ENCODE data around the gene HNRNPAB. TPM values are rescaled to one million over a fixed set of nuclear protein-coding genes. Genes with fewer than 3 reads are reported as not detected.
"Not testable (repeated sequence)": the region's sequence is repeated elsewhere in the genome, so short reads cannot be mapped to it uniquely, and the experiment has no call there.

Gene HNRNPAB
- total RNA-seq, 1 donor from 2014 or later = 393 TPM

DNA sequence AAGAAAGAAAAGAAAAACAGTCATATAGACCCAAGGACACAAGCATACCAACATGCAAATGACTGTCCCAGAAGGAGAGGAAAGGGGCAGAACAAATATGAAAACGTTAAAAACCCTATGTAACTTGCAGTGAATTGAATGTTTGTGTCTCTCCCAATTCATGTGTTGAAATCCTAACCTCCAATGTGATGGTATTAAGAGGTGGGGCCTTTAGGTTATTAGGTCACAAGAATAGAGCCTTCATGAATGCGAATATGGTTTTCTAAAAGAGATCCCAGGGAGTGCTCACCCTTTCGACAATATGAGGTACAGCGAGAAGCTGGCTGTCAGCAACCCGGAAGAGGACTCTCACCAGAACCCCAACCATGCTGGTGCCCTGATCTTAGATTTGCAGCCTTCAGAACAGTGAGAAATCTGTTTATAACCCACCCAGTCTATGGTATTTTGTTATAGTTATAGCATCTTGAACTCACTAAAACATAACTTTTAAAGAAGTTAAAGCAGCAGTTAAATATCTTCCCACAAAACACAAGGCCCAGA is 14.0 kb downstream of the HNRNPAB start:
- H3K4me1 Mint-ChIP-seq (ENCODE audit: low read depth) = peaks cover 7% of the 10 kb centered on the region
- no peak overlapping the region for H3K27ac Mint-ChIP-seq
- no peak for DNase-seq (ENCODE audit: low spot score)
- intact Hi-C loops (cut with micrococcal nuclease) = no loop called here
- H3K9me3 Mint-ChIP-seq = no peaks in the 10 kb centered on the region
- H3K36me3 Mint-ChIP-seq (ENCODE audit: low read depth) = peaks cover 75% of the 10 kb centered on the region
- no peak overlapping the region for H3K4me3 Mint-ChIP-seq (ENCODE audit: low read depth)
- H3K27me3 Mint-ChIP-seq (ENCODE audit: low read depth) = no peaks in the 10 kb centered on the region

DNA sequence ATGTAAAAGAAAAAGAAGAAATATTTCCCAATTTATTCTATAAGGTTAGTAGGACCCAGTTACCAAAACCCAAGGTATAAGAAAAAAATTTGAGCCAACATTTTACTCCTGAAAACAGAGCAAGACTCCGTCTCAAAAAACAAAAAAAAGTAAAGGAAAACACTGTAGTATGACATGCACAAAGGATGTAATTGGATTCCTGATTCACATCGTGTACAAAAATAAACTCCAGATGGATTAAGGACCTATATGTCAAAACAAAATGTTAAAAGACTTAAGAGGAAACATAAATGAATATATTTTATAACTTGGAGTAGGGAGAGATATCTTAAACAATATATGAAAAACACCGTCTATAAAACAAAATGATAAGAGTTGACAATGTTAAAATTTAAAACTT is 14.5 kb downstream of the HNRNPAB start:
- Mint-ChIP-seq H3K4me1 (ENCODE audit: low read depth) (peaks cover 7% of the 10 kb centered on the region), H3K27me3 (ENCODE audit: low read depth) (no peaks in the 10 kb centered on the region), H3K9me3 (no peaks in the 10 kb centered on the region), H3K36me3 (ENCODE audit: low read depth) (peaks cover 73% of the 10 kb centered on the region), H3K27ac (no peak overlapping the region), H3K4me3 (ENCODE audit: low read depth) (no peak overlapping the region)
- intact Hi-C loops (cut with micrococcal nuclease) = no loop called here
- DNase-seq (ENCODE audit: low spot score) = no peak

DNA sequence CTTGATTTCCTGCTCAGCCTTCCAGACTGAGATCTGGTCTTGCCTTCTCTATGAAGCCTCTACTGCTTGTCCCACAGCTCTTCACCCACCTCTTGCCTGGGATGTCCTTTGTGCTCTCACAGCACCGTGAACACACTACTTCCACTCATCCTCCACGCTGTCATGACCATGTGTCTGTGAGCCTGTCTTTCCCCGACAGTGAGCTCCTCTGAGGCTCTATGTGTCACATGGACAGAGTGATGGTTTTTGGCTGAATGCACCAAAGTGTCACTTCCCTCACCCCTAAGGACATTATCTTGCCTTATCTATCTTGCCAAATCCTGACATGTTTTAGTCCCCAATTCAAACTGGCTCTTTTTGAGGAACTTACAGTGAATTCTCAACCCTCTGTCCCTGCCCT is 16.9 kb downstream of the HNRNPAB start:
- H3K27ac Mint-ChIP-seq = peak overlapping the region; percentile 53
- no peaks in the 10 kb centered on the region for H3K9me3 Mint-ChIP-seq
- DNase-seq (ENCODE audit: low spot score) = no peak
- no peaks in the 10 kb centered on the region for H3K27me3 Mint-ChIP-seq (ENCODE audit: low read depth)
- no peak overlapping the region for H3K4me3 Mint-ChIP-seq (ENCODE audit: low read depth)
- H3K36me3 Mint-ChIP-seq (ENCODE audit: low read depth) = peaks cover 63% of the 10 kb centered on the region
- peaks cover 8% of the 10 kb centered on the region for H3K4me1 Mint-ChIP-seq (ENCODE audit: low read depth)
- intact Hi-C loops (cut with micrococcal nuclease) = no loop called here

DNA sequence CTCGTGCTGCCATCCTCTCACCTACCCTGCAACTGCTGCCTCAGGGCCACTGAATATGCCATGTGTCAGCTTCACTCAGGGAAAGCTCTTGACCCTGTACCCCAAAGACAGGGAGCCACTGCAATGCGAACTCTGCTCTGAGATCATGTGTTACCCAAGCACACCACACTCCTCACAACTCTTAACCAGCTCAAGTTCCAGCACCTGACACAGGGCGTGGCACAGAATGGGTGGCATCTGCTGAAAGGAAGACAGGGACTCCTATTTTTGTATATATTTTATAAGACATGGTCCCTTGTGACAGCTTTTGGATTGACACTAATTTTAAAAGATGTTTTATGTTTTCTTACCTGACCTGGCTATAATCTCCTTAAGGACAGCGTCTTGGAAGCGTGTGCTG is 17.5 kb downstream of the HNRNPAB start:
- H3K4me1 Mint-ChIP-seq (ENCODE audit: low read depth) = peaks cover 6% of the 10 kb centered on the region
- intact Hi-C loops (cut with micrococcal nuclease) = no loop called here
- H3K9me3 Mint-ChIP-seq = no peaks in the 10 kb centered on the region
- DNase-seq (ENCODE audit: low spot score) = no peak
- peak overlapping the region; percentile 53 for H3K27ac Mint-ChIP-seq
- H3K4me3 Mint-ChIP-seq (ENCODE audit: low read depth) = no peak overlapping the region
- peaks cover 63% of the 10 kb centered on the region for H3K36me3 Mint-ChIP-seq (ENCODE audit: low read depth)
- H3K27me3 Mint-ChIP-seq (ENCODE audit: low read depth) = no peaks in the 10 kb centered on the region

DNA sequence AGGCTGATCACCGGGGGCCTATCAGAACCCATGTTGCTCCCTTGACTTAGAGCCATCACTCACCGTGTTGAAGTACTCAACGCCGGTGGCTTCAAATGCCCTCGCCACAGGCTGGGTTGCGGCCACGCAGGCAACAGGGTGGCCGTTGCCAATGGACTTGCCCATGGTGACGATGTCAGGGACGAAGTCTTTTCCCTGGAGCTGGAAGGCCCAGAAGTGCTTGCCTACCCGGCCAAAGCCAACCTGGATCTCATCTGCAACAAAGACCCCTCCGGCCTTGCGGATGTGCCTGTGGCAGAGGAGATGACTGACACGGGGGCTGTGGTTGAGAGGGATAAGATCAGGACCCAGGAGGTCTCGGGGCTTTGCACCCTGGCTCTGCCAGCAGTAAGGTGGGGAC is 18.0 kb downstream of the HNRNPAB start:
- Mint-ChIP-seq H3K9me3 (no peaks in the 10 kb centered on the region), H3K27me3 (ENCODE audit: low read depth) (no peaks in the 10 kb centered on the region), H3K4me1 (ENCODE audit: low read depth) (peaks cover 6% of the 10 kb centered on the region), H3K4me3 (ENCODE audit: low read depth) (no peak overlapping the region), H3K36me3 (ENCODE audit: low read depth) (peaks cover 66% of the 10 kb centered on the region), H3K27ac (no peak overlapping the region)
- no peak for DNase-seq (ENCODE audit: low spot score)
- intact Hi-C loops (cut with micrococcal nuclease) = no loop called here

DNA sequence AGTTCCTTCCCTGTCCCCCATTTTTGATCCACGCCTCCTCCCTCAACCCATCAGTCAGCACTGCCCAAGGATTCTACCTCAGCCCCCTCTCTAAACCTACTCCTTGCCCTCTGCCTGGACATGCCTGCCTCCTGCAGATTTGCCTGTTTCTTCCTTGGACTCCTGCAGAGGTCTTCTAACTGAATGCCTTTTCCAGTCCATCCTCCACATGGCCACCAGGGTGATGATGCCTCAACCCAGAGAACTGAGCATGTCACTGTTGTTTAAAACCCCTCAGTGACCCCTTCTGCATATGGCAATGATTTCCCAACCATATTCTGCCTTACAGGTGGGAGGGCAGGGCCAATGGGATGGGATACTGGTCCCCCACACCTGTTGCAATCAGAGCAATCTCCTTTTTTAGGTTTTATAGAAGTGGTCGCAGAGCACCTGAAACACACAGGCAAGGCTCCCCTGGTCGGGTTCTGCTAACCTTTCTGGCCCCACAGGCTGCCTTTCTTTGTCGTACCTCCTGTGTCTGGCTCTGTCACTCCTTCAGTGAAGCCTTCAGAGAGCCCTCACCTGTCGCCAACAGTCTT is 19.0 kb downstream of the HNRNPAB start:
- no peak for DNase-seq (ENCODE audit: low spot score)
- Mint-ChIP-seq H3K36me3 (ENCODE audit: low read depth) (peaks cover 73% of the 10 kb centered on the region), H3K27ac (no peak overlapping the region), H3K27me3 (ENCODE audit: low read depth) (no peaks in the 10 kb centered on the region), H3K4me3 (ENCODE audit: low read depth) (no peak overlapping the region), H3K9me3 (no peaks in the 10 kb centered on the region), H3K4me1 (ENCODE audit: low read depth) (peaks cover 6% of the 10 kb centered on the region)
- intact Hi-C loops (cut with micrococcal nuclease) = no loop called here

DNA sequence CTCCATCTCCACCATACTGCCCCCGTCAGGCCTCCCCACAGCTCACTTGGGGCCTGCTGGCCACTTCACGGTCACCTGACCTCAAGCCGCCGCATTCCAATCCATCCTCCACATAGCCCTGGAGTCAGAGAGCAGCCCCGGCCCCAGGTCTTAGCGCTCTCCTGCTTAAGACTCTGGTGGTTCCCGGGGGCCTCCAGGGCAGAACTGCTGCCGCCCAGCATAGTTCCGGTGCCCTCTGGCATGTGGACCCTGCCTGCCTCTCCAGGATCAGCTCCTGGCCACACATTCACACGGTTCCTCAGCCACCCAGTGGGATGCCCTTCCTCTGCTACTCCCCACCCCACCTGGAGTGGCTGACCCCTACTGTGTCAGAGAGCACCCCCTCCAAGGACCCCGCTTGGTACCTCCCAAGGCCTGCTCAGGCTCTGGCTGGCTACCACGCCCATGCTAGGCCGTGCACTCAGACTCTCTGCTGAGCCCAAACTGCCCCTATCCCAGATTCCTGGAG is 19.5 kb downstream of the HNRNPAB start:
- no peak overlapping the region for H3K4me3 Mint-ChIP-seq (ENCODE audit: low read depth)
- peaks cover 6% of the 10 kb centered on the region for H3K4me1 Mint-ChIP-seq (ENCODE audit: low read depth)
- no peak overlapping the region for H3K27ac Mint-ChIP-seq
- H3K36me3 Mint-ChIP-seq (ENCODE audit: low read depth) = peaks cover 71% of the 10 kb centered on the region
- DNase-seq (ENCODE audit: low spot score) = no peak
- intact Hi-C loops (cut with micrococcal nuclease) = no loop called here
- H3K27me3 Mint-ChIP-seq (ENCODE audit: low read depth) = no peaks in the 10 kb centered on the region
- H3K9me3 Mint-ChIP-seq = no peaks in the 10 kb centered on the region

DNA sequence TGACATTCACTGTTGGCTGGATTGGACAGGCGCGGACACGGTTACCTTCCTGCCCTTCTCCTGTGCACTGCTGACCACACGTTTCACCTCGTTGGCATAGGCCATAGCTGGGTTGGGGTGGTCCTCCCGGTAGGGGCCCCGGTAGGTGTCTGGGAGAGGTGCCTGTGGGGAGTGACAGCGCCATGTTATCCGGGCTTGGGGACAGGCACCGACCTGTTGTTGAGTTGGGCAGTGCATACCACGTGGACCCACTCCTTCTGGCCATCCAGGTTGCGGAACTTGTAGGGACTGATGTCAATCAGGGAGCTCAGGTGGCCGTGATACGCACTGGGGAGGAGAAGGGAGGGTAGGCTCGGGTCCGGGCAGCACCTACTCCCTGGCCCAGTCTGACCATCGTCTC is 20.1 kb downstream of the HNRNPAB start:
- H3K27me3 Mint-ChIP-seq (ENCODE audit: low read depth) = no peaks in the 10 kb centered on the region
- H3K36me3 Mint-ChIP-seq (ENCODE audit: low read depth) = peaks cover 71% of the 10 kb centered on the region
- intact Hi-C loops (cut with micrococcal nuclease) = no loop called here
- no peak overlapping the region for H3K27ac Mint-ChIP-seq
- no peak overlapping the region for H3K4me3 Mint-ChIP-seq (ENCODE audit: low read depth)
- H3K9me3 Mint-ChIP-seq = no peaks in the 10 kb centered on the region
- DNase-seq (ENCODE audit: low spot score) = no peak
- H3K4me1 Mint-ChIP-seq (ENCODE audit: low read depth) = peaks cover 7% of the 10 kb centered on the region

DNA sequence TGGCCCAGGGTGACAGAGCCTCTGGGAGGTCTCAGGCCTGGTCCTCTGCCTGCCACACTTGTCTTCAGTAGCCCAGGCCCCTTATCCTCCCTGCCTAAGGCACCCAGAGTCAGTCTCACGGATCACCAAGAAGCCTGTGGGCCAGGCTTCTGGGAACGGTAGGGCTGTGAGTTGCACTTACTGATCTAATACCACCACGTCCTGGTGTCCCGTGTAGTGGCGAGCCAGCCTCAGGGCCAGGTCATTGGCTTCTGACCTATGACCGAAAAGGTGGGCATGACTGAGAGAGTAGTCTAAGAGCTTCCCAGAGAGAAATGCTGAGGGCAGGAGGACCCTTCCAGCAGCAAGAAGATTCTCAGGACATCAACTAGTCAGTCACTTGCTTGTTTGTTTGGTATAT is 20.8 kb downstream of the HNRNPAB start:
- Mint-ChIP-seq H3K4me1 (ENCODE audit: low read depth) (peaks cover 12% of the 10 kb centered on the region), H3K27ac (no peak overlapping the region), H3K4me3 (ENCODE audit: low read depth) (no peak overlapping the region), H3K36me3 (ENCODE audit: low read depth) (peaks cover 74% of the 10 kb centered on the region), H3K27me3 (ENCODE audit: low read depth) (no peaks in the 10 kb centered on the region), H3K9me3 (no peaks in the 10 kb centered on the region)
- intact Hi-C loops (cut with micrococcal nuclease) = no loop called here
- no peak for DNase-seq (ENCODE audit: low spot score)

DNA sequence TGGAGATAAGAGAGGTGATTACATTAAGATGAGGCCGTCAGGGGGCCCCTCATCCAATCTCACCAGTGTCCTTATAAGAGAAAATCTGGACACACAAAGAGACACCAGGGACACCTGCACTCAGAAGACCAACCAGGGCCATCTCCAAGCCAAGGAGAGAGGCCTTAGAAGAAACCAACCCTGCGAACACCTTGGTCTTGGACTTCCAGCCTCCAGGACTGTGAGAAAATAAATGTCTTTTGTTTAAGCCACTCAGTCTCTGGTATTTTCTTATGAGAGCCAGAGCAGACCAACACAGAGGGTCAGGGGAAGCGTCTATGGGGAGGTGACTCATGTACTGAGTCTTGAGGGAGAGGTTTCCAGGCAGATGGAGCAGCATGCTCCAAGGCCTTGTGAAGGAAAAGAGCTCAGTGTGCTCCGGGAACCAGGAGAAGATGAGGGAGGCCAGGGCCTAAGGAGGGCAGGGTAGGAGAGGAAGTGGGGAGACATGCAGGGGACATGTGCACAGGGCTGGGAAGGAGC is 22.9 kb downstream of the HNRNPAB start:
- intact Hi-C loops (cut with micrococcal nuclease) = no loop called here
- H3K4me3 Mint-ChIP-seq (ENCODE audit: low read depth) = no peak overlapping the region
- H3K27me3 Mint-ChIP-seq (ENCODE audit: low read depth) = no peaks in the 10 kb centered on the region
- no peak overlapping the region for H3K27ac Mint-ChIP-seq
- H3K36me3 Mint-ChIP-seq (ENCODE audit: low read depth) = peaks cover 75% of the 10 kb centered on the region
- H3K4me1 Mint-ChIP-seq (ENCODE audit: low read depth) = peaks cover 23% of the 10 kb centered on the region
- no peaks in the 10 kb centered on the region for H3K9me3 Mint-ChIP-seq
- DNase-seq (ENCODE audit: low spot score) = no peak

DNA sequence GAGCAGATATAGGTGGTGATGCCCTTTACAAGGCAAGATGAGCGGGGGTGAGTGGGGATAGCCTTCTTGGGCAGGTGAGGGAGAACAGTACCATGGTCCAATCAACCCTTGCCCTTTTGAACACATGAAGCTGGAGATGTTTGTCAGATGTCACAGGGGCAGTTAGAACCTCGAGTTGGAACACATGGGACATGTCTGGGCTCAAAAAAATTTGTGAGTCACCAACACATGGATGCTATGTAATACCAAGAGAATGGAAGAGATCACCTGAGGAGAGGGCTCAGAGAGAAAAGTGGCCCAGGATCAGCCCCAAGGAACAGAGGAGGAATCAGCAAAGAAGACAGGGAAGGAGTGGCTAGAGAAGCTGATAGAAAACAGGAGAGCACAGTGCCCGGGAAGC is 23.6 kb downstream of the HNRNPAB start:
- intact Hi-C loops (cut with micrococcal nuclease) = no loop called here
- no peak overlapping the region for H3K4me3 Mint-ChIP-seq (ENCODE audit: low read depth)
- peaks cover 24% of the 10 kb centered on the region for H3K4me1 Mint-ChIP-seq (ENCODE audit: low read depth)

DNA sequence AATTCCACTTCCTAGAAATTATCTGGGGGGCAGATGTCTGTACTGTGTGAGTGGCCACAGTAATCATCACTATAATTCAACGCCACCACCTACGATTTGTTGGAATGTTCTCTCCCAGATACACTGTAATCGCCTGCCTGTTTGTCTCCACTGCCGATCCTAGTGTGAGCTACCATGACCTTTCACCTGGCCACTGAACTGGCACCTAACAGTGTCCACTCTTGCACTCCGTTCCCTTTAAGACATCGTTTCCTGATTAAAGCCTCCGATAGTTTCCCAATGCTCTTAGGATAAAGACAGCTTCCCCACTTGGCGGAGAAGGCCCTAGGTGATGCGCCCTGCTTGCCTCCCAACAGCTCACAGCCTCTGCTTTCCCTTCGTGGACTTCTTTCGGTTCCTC is 24.3 kb downstream of the HNRNPAB start:
- intact Hi-C loops (cut with micrococcal nuclease) = no loop called here
- no peak overlapping the region for H3K27ac Mint-ChIP-seq
- peaks cover 67% of the 10 kb centered on the region for H3K36me3 Mint-ChIP-seq (ENCODE audit: low read depth)
- no peak for DNase-seq (ENCODE audit: low spot score)
- H3K27me3 Mint-ChIP-seq (ENCODE audit: low read depth) = no peaks in the 10 kb centered on the region
- H3K4me3 Mint-ChIP-seq (ENCODE audit: low read depth) = no peak overlapping the region
- H3K9me3 Mint-ChIP-seq = no peaks in the 10 kb centered on the region
- H3K4me1 Mint-ChIP-seq (ENCODE audit: low read depth) = peaks cover 26% of the 10 kb centered on the region

More for the DNA sequence above, 23.6 kb downstream of the HNRNPAB start:
- no peaks in the 10 kb centered on the region for H3K9me3 Mint-ChIP-seq
- H3K36me3 Mint-ChIP-seq (ENCODE audit: low read depth) = peaks cover 72% of the 10 kb centered on the region
- DNase-seq (ENCODE audit: low spot score) = no peak
- no peaks in the 10 kb centered on the region for H3K27me3 Mint-ChIP-seq (ENCODE audit: low read depth)
- no peak overlapping the region for H3K27ac Mint-ChIP-seq

DNA sequence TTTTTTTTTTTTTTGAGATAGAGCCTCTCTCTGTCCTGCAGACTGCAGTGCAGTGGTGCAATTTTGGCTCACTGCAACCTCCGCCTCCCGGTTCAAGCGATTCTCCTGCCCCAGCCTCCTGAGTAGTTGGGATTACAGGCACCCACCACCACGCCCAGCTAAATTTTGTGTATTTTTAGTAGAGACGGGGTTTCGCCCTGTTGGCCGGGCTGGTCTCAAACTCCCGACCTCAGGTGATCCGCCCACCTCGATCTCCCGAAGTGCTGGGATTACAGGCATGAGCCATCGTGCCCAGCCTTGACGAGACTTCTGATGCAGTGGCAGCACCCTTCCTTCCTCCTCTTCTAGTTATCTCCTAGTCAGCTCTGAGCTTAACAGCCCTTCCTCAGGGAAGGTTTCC is 24.8 kb downstream of the HNRNPAB start:
- H3K4me3 Mint-ChIP-seq (ENCODE audit: low read depth); DNase-seq (ENCODE audit: low spot score); H3K9me3 Mint-ChIP-seq; H3K27me3 Mint-ChIP-seq (ENCODE audit: low read depth); intact Hi-C loops (cut with micrococcal nuclease): not testable (repeated sequence)
- peaks cover 63% of the 10 kb centered on the region for H3K36me3 Mint-ChIP-seq (ENCODE audit: low read depth)
- H3K4me1 Mint-ChIP-seq (ENCODE audit: low read depth) = peaks cover 26% of the 10 kb centered on the region
- H3K27ac Mint-ChIP-seq = peak overlapping the region; percentile 25
